GM18951 (cell line): Measurements from ENCODE around the gene PLAAT5.
"Not testable (repeated sequence)": the region's sequence is repeated elsewhere in the genome, so short reads cannot be mapped to it uniquely, and the experiment has no call there.

Source experiments
- POLR2A ChIP-seq: IDR thresholded peaks from 4 replicates; pipeline ENCODE4 v1.6.1; 2011; ENCODE audit warnings: mild to moderate bottlenecking; ENCODE audit not compliant: insufficient read length, insufficient read depth; ENCODE audit errors: extremely low read depth
- in situ Hi-C: fragments of 300-500 bp; cut with MboI; formaldehyde crosslinking; loops from one replicate; pipeline ENCODE4 v1.12.0; 2022; ENCODE audit warnings: low sequenced_read_pairs, mixed read lengths, inconsistent platforms; ENCODE audit not compliant: unreplicated experiment

The PLAAT5 gene

GRCh38 chr11:63490551-63491239, at the start of gene PLAAT5:
Gene PLAAT5, minus strand, starts transcription at chr11:63491167. Its CDS starts 133 bp downstream, at chr11:63491034.
- in situ Hi-C loops, result loop anchor here (25.0 kb wide), 1 partner anchor 247 kb away; no protein-coding TSS in a partner anchor
- TF ChIP-seq POLR2A, result no peak

DNA sequence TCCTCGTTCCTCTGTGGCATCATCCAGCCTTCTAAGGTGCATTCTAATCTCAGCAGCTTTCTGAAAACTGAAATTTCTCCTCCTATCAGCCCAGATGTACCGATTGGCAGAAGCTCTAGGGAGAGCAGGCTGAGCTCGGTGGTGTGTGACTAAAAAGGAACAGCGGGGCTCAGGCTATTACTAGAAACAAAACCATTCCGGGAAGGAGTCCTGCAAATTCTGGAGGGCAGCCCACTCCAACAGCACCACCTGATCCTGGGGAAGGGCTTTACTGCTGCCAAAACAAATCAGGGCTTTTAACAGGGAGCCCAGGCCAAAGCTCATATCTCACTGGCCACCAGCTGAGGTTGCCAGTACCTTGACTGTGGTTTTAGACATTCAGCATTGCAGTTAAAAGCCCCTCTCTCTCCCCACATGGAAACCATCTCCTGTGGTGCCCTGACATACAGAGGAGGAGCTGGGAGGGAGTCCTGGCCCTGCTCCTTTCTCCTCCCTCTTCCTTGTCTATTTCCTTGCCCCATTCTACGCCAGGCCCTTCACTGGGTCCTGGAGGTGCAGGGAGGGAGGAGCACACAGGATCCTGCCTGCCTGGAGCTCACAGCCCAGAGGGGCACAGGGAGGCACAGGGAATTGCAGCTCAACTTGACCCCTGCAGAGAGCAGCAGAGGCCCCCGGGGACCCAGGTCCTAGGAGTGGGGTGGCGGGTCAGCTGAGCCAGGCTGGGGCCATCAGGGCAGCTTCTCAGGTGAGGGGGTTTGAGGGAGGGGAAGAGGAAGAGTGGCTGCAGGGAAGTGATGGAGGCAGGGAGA, 46.5 kb upstream of the PLAAT5 start:
- no peak for TF ChIP-seq POLR2A
- in situ Hi-C loops, result no loop called here

DNA sequence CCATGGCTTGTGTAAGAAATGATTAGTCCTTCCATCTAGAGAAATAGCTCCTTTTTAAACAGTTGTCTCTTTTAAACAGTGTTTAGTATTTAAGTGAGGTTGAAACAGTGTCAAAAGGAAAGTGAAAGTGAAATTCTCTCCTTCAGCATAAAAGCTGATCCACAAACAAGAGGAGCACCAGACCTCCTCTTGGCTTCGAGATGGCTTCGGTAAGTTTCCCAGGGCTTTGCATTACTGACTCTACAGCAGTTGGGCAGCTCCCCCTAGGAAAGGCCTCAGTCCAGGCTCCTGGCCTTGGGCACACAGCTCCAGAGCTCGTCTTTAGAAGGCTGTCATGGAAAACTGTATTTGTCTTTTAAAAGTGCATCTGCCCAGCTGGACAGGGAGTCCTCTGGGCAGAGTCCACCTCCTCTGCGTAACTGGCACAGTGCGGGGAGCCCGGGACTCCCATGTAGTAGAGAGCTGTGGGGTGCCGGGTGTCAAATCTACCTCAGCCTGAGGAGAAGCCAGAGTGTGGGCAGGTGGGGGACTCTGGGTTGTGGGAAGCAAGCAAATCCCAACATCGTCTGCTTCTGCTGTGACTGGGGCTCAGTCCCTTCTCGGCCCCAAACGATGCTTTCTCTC, 45.8 kb upstream of the PLAAT5 start, which contains the start of gene PLAAT4:
PLAAT4 (plus strand) TSS at position 140 of the 624 bp plus-strand sequence; CDS start at position 201, 61 bp downstream.
- in situ Hi-C loops, result no loop called here
- TF ChIP-seq POLR2A, result no peak

DNA sequence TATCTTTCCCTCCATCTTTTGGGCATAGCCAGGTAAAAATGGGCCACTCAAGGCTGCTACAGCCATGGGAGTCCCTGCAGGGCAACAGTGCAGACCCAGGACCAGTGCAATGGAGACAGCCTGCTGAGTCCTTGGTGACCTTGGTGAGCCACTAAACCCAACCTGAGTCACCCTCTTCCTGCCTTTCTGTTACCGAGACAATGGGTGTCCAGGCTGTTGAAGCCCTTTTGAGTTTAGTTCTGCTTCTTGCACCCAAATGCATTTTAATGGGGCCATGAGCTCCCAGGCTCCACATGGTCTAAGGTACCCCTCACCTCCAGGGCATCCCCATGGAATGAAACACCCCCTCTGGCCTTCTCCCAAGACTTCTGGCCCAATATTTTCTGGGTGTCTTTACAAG, 44.8 kb upstream of the PLAAT5 start:
- no peak for TF ChIP-seq POLR2A
- in situ Hi-C loops, result no loop called here

GRCh38 chr11:63534895-63535461, 44.0 kb upstream of the PLAAT5 start:
- no peak for TF ChIP-seq POLR2A
- in situ Hi-C loops, result no loop called here

GRCh38 chr11:63534076-63534475, 43.1 kb upstream of the PLAAT5 start:
- no peak for TF ChIP-seq POLR2A
- in situ Hi-C loops, result no loop called here

GRCh38 chr11:63532799-63533475, 42.0 kb upstream of the PLAAT5 start:
- in situ Hi-C loops, result no loop called here

GRCh38 chr11:63532117-63532516, 41.1 kb upstream of the PLAAT5 start:
- in situ Hi-C loops, result no loop called here

More at GRCh38 chr11:63532799-63533475, 42.0 kb upstream of the PLAAT5 start:
- TF ChIP-seq POLR2A, result no peak

GRCh38 chr11:63531074-63531792, 40.3 kb upstream of the PLAAT5 start:
- in situ Hi-C loops, result not testable (repeated sequence)

More at GRCh38 chr11:63532117-63532516, 41.1 kb upstream of the PLAAT5 start:
- no peak for TF ChIP-seq POLR2A

GRCh38 chr11:63530021-63530420, 39.1 kb upstream of the PLAAT5 start:
- TF ChIP-seq POLR2A, result no peak
- in situ Hi-C loops, result no loop called here

DNA sequence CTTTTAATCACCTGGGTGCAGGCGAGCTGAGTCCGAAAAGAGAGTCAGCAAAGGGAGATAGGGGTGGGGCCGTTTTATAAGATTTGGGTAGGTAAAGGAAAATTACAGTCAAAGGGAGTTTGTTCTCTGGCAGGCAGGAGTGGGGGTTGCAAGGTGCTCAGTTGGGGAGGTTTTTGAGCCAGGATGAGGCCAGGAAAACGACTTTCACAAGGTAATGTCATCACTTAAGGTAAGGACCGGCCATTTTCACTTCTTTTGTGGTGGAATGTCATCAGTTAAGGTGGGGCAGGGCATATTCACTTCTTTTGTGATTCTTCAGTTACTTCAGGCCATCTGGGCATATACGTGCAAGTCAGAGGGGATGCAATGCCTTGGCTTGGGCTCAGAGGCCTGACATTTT, 38.4 kb upstream of the PLAAT5 start:
- in situ Hi-C loops, result not testable (repeated sequence)

DNA sequence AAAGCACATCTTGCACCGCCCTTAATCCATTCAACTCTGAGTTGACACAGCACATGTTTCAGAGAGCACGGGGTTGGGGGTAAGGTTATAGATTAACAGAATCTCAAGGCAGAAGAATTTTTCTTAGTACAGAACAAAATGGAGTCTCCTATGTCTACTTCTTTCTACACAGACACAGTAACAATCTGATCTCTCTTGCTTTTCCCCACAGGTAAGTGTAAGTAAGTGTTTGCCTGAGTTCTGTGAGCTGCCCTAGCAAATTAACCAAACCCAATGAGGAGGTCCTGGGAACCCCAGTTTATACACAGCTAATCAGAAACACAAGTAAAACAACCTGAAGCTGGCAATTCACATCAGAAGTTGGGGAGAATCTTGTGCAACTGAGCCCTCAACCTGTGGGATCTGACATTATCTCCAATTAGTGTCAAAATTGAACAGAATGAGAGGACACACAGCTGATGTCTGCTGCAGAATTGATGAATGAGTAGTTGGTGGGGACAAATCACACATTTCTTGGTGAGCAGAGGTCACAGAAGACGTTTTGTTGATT, 37.8 kb upstream of the PLAAT5 start:
- in situ Hi-C loops, result not testable (repeated sequence)

DNA sequence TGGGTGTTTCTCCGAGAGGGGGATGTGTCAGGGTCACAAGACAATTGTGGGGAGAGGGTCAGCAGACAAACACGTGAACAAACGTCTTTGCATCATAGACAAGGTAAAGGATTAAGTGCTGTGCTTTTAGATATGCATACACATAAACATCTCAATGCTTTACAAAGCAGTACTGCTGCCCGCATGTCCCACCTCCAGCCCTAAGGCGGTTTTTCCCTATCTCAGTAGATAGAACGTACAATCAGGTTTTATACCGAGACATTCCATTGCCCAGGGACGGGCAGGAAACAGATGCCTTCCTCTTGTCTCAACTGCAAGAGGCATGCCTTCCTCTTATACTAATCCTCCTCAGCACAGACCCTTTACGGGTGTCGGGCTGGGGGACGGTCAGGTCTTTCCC, 37.2 kb upstream of the PLAAT5 start:
- in situ Hi-C loops, result not testable (repeated sequence)
